BE2C (cell line): ENCODE measurements around the gene ATP7B.

ENCODE experiments used
- DNase-seq: peaks from one replicate; pipeline ENCODE4 v3.0.0-alpha.2; 2020
- H3K27me3 ChIP-seq: fragments of 250-450 bp; sonication (Bioruptor Pico); 2 replicates; pipeline ENCODE4 v1.5.1; 2020; ENCODE audit warnings: mild to moderate bottlenecking
- H3K36me3 ChIP-seq: fragments of 250-450 bp; sonication (Bioruptor Pico); 2 replicates; pipeline ENCODE4 v1.5.1; 2020; ENCODE audit warnings: mild to moderate bottlenecking
- H3K4me1 ChIP-seq: fragments of 250-450 bp; sonication (Bioruptor Pico); 2 replicates; pipeline ENCODE4 v1.5.1; 2020
- H3K4me3 ChIP-seq: 2 replicates; pipeline ENCODE4 v1.5.1; 2011; ENCODE audit warnings: low read depth, low read length
- H3K9me3 ChIP-seq: fragments of 250-450 bp; sonication (Bioruptor Pico); 2 replicates; pipeline ENCODE4 v1.5.1; 2020
- TF ChIP-seq, protein P1 (sequence below): IDR thresholded peaks from 2 replicates; pipeline ENCODE4 v1.5.1; 2012; ENCODE audit warnings: mild to moderate bottlenecking, low read depth, low read length

Gene ATP7B

DNA sequence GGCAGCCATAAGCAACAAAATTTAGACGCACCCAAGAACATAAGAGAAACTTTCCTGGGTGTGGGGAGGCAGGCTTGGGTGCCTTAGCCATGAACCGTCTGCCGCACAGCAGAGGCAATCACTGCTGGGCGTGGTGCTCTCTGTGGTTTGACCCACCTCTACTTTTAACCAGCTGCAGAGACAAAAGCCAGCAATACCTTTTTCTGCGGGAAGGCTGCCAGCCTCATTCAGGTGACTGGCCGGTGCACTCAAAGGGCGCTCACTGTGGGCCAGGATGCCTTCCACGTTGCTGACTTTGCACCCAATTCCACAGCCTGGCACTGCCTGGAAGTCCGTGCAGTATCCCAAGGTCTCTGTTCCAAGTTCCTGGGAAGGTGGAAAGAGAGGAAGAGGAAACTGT, 69.1 kb downstream of the ATP7B start:
- TF ChIP-seq, protein P1, sequence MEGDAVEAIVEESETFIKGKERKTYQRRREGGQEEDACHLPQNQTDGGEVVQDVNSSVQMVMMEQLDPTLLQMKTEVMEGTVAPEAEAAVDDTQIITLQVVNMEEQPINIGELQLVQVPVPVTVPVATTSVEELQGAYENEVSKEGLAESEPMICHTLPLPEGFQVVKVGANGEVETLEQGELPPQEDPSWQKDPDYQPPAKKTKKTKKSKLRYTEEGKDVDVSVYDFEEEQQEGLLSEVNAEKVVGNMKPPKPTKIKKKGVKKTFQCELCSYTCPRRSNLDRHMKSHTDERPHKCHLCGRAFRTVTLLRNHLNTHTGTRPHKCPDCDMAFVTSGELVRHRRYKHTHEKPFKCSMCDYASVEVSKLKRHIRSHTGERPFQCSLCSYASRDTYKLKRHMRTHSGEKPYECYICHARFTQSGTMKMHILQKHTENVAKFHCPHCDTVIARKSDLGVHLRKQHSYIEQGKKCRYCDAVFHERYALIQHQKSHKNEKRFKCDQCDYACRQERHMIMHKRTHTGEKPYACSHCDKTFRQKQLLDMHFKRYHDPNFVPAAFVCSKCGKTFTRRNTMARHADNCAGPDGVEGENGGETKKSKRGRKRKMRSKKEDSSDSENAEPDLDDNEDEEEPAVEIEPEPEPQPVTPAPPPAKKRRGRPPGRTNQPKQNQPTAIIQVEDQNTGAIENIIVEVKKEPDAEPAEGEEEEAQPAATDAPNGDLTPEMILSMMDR = no peak
- H3K27me3 ChIP-seq = no peaks in the 10 kb centered on the region
- no peaks in the 10 kb centered on the region for H3K36me3 ChIP-seq
- H3K9me3 ChIP-seq = no peaks in the 10 kb centered on the region
- DNase-seq = no peak
- no peaks in the 10 kb centered on the region for H3K4me1 ChIP-seq
- H3K4me3 ChIP-seq = no peak overlapping the region

DNA sequence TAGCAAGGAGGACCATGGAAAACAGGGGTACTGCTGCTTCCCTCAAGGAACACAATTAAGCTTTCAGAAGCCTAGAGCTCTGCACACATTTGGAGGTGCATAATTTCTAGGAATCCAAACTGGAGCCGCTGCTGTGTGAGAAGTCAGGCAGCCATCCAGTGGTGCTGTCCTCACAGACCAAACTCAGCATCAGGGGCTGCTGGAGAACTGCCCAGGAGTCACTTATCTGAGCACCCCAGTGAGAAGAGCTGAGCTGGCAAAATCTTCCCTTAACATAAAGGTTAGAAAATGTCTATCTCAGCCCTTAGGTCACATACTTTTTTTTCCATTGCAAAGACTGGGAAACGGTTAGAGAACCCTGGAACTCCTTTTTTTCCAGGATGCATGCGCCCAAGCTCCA, 72.8 kb downstream of the ATP7B start:
- Histone ChIP-seq H3K27me3 (no peaks in the 10 kb centered on the region), H3K4me3 (no peak overlapping the region)
- TF ChIP-seq, protein P1 = no peak

DNA sequence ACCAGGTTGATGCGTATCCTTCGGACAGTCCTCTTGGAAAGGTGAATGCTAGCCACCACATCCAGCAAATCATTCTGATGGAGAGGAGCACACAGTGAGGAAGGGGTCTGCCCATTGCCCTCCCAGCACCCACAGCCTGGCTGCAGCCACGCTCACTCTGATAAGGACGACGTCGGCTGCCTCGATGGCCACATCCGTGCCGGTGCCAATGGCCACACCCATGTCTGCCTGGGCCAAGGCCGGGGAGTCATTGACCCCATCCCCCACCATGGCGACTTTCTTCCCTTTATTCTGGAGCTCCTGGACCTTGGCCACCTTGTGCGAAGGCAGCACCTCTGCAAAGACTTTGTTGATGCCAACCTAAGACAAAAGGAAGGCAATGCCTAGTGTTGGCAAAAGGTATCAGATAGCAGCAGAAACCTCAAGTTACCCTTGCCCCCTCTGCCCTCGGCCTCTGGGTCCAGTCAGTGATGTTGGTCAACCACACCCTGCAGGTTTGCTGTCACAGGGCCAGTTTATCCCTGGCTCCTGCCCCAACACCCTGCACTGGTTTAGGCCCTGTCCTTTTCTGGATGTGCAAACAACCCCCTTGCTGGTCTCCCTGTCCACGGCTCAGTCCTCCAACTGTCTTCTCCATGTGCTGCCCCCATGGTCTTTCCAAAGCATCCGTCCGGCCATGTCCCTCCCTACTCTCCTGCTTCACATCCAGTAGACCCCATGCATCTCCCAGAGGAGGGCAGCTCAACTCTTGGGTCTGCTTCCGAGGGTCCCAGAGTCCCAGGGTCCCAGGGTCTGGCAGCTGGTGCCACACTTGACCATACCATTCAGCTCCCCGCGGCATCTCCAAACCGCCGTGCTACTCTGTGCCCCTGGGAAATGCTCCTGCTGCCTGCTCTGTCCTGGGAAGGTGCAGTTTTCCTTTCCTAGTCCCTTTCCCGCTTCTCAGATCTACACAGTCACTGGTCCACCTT, 73.6 kb downstream of the ATP7B start:
- Histone ChIP-seq H3K27me3 (no peaks in the 10 kb centered on the region), H3K4me3 (no peak overlapping the region), H3K36me3 (no peaks in the 10 kb centered on the region), H3K4me1 (no peaks in the 10 kb centered on the region), H3K9me3 (no peaks in the 10 kb centered on the region)
- DNase-seq = no peak
- TF ChIP-seq, protein P1 = no peak

More for the DNA sequence above, 72.8 kb downstream of the ATP7B start:
- H3K9me3 ChIP-seq = no peaks in the 10 kb centered on the region
- no peak for DNase-seq
- H3K4me1 ChIP-seq = no peaks in the 10 kb centered on the region
- no peaks in the 10 kb centered on the region for H3K36me3 ChIP-seq

DNA sequence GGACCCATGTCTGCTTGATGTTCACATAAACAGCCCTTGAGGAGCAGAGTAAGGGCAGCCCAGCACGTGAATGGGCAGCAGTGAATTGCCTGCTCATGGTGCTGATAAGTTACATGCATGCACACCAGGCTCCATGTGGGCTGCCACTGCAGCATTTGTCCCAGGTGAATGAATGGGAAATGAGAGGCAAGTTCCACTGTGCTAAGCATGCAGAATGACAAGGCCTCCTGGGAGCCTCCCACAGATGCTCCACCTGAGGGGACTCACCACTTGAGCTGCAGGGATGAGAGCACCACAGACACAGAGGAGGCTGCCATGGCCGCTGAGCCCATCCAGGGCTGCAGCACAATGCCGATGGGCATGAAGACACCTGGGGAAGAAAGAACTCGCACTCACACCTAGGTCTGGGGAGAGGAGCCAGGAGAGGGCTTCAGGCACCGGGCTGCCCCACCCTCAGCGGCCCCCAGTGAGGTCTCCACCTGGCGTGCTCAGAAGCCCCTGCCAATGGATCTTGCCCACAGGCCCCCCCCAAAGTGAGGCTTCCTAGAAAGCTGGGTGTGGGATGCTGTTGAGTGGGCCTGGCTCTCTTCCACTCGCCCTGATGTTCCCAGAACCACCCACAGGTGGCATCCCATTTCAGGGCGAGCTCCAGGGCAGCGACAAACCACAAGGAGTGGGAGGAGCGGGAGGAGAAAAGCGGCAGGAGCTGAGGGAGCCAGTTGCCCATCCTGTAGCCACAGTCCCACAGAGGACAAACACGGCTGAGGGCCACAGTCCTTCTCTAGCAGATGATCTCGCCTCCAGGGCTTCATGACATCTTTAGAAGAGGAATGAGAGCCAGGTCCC, 75.7 kb downstream of the ATP7B start:
- H3K36me3 ChIP-seq = no peaks in the 10 kb centered on the region
- H3K4me3 ChIP-seq = no peak overlapping the region
- no peaks in the 10 kb centered on the region for H3K27me3 ChIP-seq
- TF ChIP-seq, protein P1 = peak; percentile 44
- no peak for DNase-seq
- H3K4me1 ChIP-seq = no peaks in the 10 kb centered on the region
- H3K9me3 ChIP-seq = no peaks in the 10 kb centered on the region

DNA sequence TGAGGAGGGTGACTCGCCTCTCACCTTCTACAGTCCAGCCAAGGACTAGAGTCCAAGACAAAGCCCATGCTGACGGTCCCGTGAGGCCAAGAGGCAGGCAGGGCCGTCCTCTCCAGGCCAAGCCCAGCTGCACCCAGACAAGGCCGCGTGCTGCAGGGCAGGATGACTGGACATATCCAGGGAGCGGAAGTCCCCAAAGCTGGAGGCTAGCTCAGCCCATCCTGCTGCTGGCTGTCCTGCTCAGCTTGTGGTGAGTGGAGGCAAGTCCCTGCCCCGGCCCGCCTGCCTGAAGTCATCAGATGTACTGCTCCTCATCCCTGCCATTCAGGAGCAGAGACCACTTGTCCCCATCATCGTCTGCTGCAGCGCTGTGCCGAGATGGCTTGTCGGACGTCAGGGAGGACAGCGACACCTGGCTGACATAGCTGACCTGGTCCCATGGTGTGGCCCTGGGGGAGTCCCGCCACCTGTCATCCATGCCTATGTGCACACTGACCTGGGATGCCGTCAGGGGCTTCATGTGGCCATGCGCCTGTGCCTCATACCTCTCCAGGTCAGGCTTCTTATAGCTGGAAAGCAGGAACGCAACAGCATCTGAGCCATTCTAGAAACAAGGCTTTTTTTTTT, 76.7 kb downstream of the ATP7B start:
- Histone ChIP-seq H3K36me3 (no peaks in the 10 kb centered on the region), H3K4me1 (no peaks in the 10 kb centered on the region), H3K27me3 (no peaks in the 10 kb centered on the region), H3K4me3 (no peak overlapping the region), H3K9me3 (no peaks in the 10 kb centered on the region)
- no peak for DNase-seq
- TF ChIP-seq, protein P1 = no peak
